GM12875 (cell line): ENCODE data around the gene NEK1.
A peak's percentile ranks its signal among the peaks of the same experiment; 100 is the strongest.
"Not testable (repeated sequence)": the region's sequence is repeated elsewhere in the genome, so short reads cannot be mapped to it uniquely, and the experiment has no call there.

Experiments used
- H3K4me3 ChIP-seq: one replicate; pipeline ENCODE4 v1.5.1; 2011; ENCODE audit warnings: low read depth, low read length, control low read depth
- CTCF ChIP-seq: IDR thresholded peaks from 2 replicates; pipeline ENCODE4 v1.5.1; 2011; ENCODE audit warnings: low read depth, mild to moderate bottlenecking, control low read depth, inconsistent platforms, low read length, moderate library complexity, borderline replicate concordance; ENCODE audit not compliant: insufficient read depth

Gene NEK1

GRCh38 chr4:169571435-169571834 is 40.9 kb downstream of the NEK1 start:
- H3K4me3 ChIP-seq, result no peak overlapping the region
- TF ChIP-seq CTCF, result no peak

- H3K4me3 ChIP-seq, result not testable (repeated sequence)
Observed at GRCh38 chr4:169571012-169571411, 41.4 kb downstream of the NEK1 start.

GRCh38 chr4:169570266-169570665 is 42.1 kb downstream of the NEK1 start:
- not testable (repeated sequence) for H3K4me3 ChIP-seq

- H3K4me3 ChIP-seq, result not testable (repeated sequence)
Observed at GRCh38 chr4:169569188-169569587, 43.2 kb downstream of the NEK1 start.

GRCh38 chr4:169567916-169568315 is 44.5 kb downstream of the NEK1 start:
- no peak for TF ChIP-seq CTCF
- H3K4me3 ChIP-seq, result no peak overlapping the region

GRCh38 chr4:169566021-169566818 is 46.2 kb downstream of the NEK1 start:
- H3K4me3 ChIP-seq, result no peak overlapping the region
- peak; percentile 28; the same call in 1 of the 2 replicates for TF ChIP-seq CTCF

GRCh38 chr4:169565606-169566005 is 46.8 kb downstream of the NEK1 start:
- TF ChIP-seq CTCF, result no peak
- H3K4me3 ChIP-seq, result no peak overlapping the region

- H3K4me3 ChIP-seq, result no peak overlapping the region
- no peak for TF ChIP-seq CTCF
Observed at GRCh38 chr4:169557061-169557636, 55.2 kb downstream of the NEK1 start.

- H3K4me3 ChIP-seq, result not testable (repeated sequence)
Observed at GRCh38 chr4:169546548-169546947, 65.8 kb downstream of the NEK1 start.
